Measurements from ENCODE around the gene AOPEP. TPM values are rescaled to one million over a fixed set of nuclear protein-coding genes. Genes with fewer than 3 reads are reported as not detected.

AOPEP gene
- total RNA-seq, 1 donor from 2014 or later, result 48.0 TPM

DNA sequence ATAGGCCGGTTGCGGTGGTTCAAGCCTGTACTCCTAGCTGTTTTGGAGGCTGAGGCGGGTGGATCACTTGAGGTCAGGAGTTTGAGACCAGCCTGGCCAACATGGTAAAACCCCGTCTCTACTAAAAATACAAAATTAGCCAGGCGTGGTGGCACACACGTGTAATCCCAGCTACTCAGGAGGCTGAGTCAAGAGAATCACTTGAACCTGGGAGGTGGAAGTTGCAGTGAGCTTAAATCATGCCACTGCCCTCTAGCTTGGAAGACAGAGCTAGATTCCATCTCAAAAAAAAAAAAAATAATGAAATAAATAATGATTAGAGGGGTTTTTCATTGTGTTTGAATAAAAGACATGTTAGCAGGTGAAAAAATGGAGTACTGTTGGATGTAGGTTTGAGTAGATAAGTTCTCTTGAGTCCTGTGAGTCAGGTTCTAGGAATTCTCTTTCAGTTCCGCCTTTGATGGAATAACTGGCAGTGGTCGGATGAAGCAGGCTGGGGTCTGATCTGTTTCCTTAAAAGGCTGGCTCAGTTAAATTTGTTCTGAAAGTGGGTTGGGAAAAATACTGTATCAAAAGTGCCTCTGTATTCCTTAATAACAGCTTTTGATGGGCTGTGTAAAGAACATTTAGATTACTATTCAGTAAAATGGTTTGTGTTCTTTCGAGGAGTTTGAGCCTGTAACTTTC, 73.2 kb downstream of the AOPEP start:
- peak overlapping the region; percentile 62 for H3K27ac ChIP-seq (ENCODE audit: low read depth, low read length)
- H3K4me3 ChIP-seq (ENCODE audit: low read length in 3 of 3), result no peak overlapping the region
- no peak overlapping the region for H3K9ac ChIP-seq (ENCODE audit: low read depth in 1 of 3, low read length in 3 of 3)
- H3K9me3 ChIP-seq (ENCODE audit: control insufficient read depth in 3 of 3, low read length in 3 of 3), result no peaks in the 10 kb centered on the region
- no peaks in the 10 kb centered on the region for H3K36me3 ChIP-seq (ENCODE audit: control insufficient read depth in 3 of 3, insufficient read depth in 3 of 3, low read length in 3 of 3)
- peaks cover 10 to 19% (median 15%) of the 10 kb centered on the region in 3 donors for H3K4me1 ChIP-seq (ENCODE audit: control insufficient read depth in 3 of 3, insufficient read depth in 3 of 3, low read length in 3 of 3)
- H3K27me3 ChIP-seq (ENCODE audit: control insufficient read depth in 3 of 3, insufficient read depth in 3 of 3, low read length in 3 of 3), result no peaks in the 10 kb centered on the region

DNA sequence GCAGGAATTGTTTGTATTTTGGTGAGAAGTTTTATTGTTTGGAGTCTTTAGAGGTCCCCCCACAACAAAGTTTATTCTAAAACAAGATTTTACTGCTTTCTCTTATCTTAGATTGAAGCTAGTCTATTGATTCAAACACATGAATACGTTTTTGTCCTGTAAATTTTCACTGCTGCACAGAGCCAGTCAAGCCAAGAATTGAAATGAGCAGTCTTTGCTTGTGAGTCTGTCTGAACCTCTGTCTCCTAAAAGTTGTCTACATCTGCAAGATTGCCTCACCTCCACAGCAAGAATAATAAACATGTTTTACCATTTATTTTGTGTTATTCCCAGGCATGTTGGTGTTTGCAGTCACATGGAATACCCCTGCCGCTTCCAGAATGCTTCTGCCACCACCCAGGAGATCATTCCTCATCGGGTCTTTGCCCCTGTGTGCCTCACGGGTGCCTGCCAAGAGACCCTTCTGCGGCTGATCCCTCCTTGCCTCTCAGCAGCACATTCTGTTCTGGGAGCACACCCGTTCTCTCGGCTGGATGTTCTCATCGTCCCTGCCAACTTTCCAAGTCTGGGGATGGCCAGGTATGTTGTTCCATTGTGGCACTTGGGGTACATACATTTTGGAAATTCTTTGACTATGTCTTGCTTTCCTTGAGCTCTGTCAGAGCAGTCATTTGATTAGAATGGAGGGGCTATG, 74.1 kb downstream of the AOPEP start:
- H3K9me3 ChIP-seq (ENCODE audit: control insufficient read depth in 3 of 3, low read length in 3 of 3), result no peaks in the 10 kb centered on the region
- peak overlapping the region; percentile 62 for H3K27ac ChIP-seq (ENCODE audit: low read depth, low read length)
- H3K4me3 ChIP-seq (ENCODE audit: low read length in 3 of 3), result peak overlapping the region in 1 of 3 donors; percentile 30
- no peaks in the 10 kb centered on the region for H3K27me3 ChIP-seq (ENCODE audit: control insufficient read depth in 3 of 3, insufficient read depth in 3 of 3, low read length in 3 of 3)
- no peaks in the 10 kb centered on the region for H3K36me3 ChIP-seq (ENCODE audit: control insufficient read depth in 3 of 3, insufficient read depth in 3 of 3, low read length in 3 of 3)
- peak overlapping the region in 2 of 3 donors; percentile 5 to 53 for H3K9ac ChIP-seq (ENCODE audit: low read depth in 1 of 3, low read length in 3 of 3)
- peaks cover 18 to 23% (median 21%) of the 10 kb centered on the region in 3 donors for H3K4me1 ChIP-seq (ENCODE audit: control insufficient read depth in 3 of 3, insufficient read depth in 3 of 3, low read length in 3 of 3)

DNA sequence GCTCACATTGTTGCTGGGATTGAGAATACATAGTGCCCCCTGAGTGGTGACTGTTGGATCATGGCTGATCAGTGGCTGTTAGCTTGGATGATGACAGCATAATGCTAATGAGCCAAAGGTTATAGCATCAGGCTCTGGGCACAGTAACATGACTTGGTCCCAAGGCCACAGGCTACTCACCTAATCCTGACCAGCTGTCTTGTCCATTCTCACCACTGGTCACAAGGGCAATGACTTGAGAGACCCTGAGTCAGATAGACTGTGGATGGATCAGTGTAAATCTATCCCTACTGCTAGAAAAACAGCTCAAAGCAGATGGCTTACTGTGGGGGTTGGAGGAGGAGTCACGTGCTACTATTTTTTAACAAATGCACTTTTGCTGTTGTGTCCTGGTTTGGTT, 74.7 kb downstream of the AOPEP start:
- Histone ChIP-seq H3K9ac (ENCODE audit: low read depth in 1 of 3, low read length in 3 of 3) (no peak overlapping the region), H3K27me3 (ENCODE audit: control insufficient read depth in 3 of 3, insufficient read depth in 3 of 3, low read length in 3 of 3) (no peaks in the 10 kb centered on the region)

DNA sequence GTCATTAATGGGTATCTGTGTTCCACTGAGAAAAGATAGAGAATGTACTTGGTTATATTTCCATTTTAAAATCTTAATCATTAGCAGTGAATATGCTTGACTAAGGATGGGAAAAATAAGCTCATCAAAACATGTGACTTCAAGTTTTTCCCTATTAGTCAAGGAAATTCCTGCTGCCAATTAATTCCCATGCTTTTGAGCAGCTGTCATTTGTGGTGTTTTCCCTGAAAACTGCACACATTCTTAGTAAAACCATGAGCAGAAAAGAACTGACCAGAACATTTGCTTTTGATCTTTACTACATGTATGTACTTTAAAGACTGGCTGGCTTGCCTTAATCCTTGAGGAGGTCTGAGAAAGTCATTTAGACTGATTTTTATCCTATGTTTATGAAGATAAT, 75.2 kb downstream of the AOPEP start:
- no peaks in the 10 kb centered on the region for H3K36me3 ChIP-seq (ENCODE audit: control insufficient read depth in 3 of 3, insufficient read depth in 3 of 3, low read length in 3 of 3)
- H3K9me3 ChIP-seq (ENCODE audit: control insufficient read depth in 3 of 3, low read length in 3 of 3), result no peaks in the 10 kb centered on the region
- peaks cover 25 to 31% (median 28%) of the 10 kb centered on the region in 3 donors for H3K4me1 ChIP-seq (ENCODE audit: control insufficient read depth in 3 of 3, insufficient read depth in 3 of 3, low read length in 3 of 3)
- no peak overlapping the region for H3K4me3 ChIP-seq (ENCODE audit: low read length in 3 of 3)
- H3K27me3 ChIP-seq (ENCODE audit: control insufficient read depth in 3 of 3, insufficient read depth in 3 of 3, low read length in 3 of 3), result no peaks in the 10 kb centered on the region
- H3K27ac ChIP-seq (ENCODE audit: low read depth, low read length), result peak overlapping the region; percentile 62
- no peak overlapping the region for H3K9ac ChIP-seq (ENCODE audit: low read depth in 1 of 3, low read length in 3 of 3)

More for the DNA sequence above, 74.7 kb downstream of the AOPEP start:
- Histone ChIP-seq H3K27ac (ENCODE audit: low read depth, low read length) (peak overlapping the region; percentile 62), H3K4me1 (ENCODE audit: control insufficient read depth in 3 of 3, insufficient read depth in 3 of 3, low read length in 3 of 3) (peaks cover 24 to 28% (median 27%) of the 10 kb centered on the region in 3 donors), H3K4me3 (ENCODE audit: low read length in 3 of 3) (peak overlapping the region in 1 of 3 donors; percentile 25), H3K9me3 (ENCODE audit: control insufficient read depth in 3 of 3, low read length in 3 of 3) (no peaks in the 10 kb centered on the region), H3K36me3 (ENCODE audit: control insufficient read depth in 3 of 3, insufficient read depth in 3 of 3, low read length in 3 of 3) (no peaks in the 10 kb centered on the region)

DNA sequence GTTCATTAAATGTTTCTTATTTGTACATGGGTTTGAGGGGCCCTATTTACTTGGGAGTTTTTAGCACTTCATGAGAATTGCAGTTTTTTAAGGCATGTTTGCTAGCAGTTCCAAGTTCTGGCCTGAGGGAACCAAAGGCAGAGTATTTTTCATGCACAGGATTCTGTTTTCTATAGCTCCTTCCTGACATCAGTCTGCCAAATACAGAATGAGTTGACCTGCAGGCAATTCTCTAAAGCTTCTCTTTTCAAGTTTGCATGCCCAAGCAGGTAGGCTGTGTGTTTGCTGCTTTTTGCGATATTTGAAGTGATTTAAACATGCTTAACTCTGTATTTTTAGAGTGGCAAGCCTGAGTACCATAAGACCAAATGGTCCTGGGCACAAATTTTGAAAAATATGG, 75.8 kb downstream of the AOPEP start:
- Histone ChIP-seq H3K4me1 (ENCODE audit: control insufficient read depth in 3 of 3, insufficient read depth in 3 of 3, low read length in 3 of 3) (peaks cover 28 to 36% (median 30%) of the 10 kb centered on the region in 3 donors), H3K9ac (ENCODE audit: low read depth in 1 of 3, low read length in 3 of 3) (no peak overlapping the region), H3K4me3 (ENCODE audit: low read length in 3 of 3) (no peak overlapping the region), H3K27me3 (ENCODE audit: control insufficient read depth in 3 of 3, insufficient read depth in 3 of 3, low read length in 3 of 3) (no peaks in the 10 kb centered on the region), H3K27ac (ENCODE audit: low read depth, low read length) (peak overlapping the region; percentile 62), H3K9me3 (ENCODE audit: control insufficient read depth in 3 of 3, low read length in 3 of 3) (no peaks in the 10 kb centered on the region), H3K36me3 (ENCODE audit: control insufficient read depth in 3 of 3, insufficient read depth in 3 of 3, low read length in 3 of 3) (no peaks in the 10 kb centered on the region)

DNA sequence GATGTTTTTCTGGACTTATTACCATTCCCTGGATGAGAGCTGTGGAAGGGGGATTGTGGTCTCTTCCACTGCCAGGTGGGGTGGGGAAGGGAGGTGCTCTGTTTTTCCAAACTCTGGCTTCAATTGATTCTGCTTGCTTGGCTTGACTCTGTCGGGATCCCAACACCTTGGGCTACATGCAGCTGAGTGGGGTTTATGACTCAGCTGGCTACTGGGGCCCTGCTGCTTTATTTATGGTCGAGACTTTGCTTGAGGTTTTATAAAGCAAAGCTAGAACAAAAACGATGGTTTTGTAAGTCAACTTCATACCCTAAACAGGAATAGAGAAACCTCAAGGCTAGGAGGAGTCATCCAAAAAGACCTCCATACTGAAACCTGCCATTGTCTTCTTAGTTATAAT, 76.3 kb downstream of the AOPEP start:
- Histone ChIP-seq H3K4me1 (ENCODE audit: control insufficient read depth in 3 of 3, insufficient read depth in 3 of 3, low read length in 3 of 3) (peaks cover 32 to 41% (median 36%) of the 10 kb centered on the region in 3 donors), H3K9me3 (ENCODE audit: control insufficient read depth in 3 of 3, low read length in 3 of 3) (no peaks in the 10 kb centered on the region), H3K36me3 (ENCODE audit: control insufficient read depth in 3 of 3, insufficient read depth in 3 of 3, low read length in 3 of 3) (peaks cover 0 to 2% (median 0%) of the 10 kb centered on the region in 3 donors), H3K4me3 (ENCODE audit: low read length in 3 of 3) (no peak overlapping the region), H3K9ac (ENCODE audit: low read depth in 1 of 3, low read length in 3 of 3) (no peak overlapping the region), H3K27ac (ENCODE audit: low read depth, low read length) (peak overlapping the region; percentile 48), H3K27me3 (ENCODE audit: control insufficient read depth in 3 of 3, insufficient read depth in 3 of 3, low read length in 3 of 3) (no peaks in the 10 kb centered on the region)

DNA sequence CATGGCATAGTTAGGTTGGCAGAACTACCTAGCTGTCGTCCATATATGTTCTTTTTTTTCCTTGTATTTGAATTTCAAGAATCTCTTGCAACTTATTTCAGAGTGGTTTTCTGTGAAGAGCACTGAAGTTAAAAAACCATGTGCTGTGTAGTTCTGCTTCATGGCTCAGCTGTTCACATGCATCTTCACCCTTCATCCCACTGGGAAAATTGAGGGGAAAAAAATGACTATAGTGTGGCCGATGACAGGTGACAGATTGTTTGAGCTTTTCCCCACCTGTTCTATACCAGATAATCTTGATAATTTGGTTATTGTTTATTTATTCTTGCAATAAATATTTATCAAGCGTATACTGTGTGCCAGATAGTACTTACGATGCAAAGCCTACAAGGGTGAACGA, 77.8 kb downstream of the AOPEP start:
- H3K9ac ChIP-seq (ENCODE audit: low read depth in 1 of 3, low read length in 3 of 3), result no peak overlapping the region
- H3K9me3 ChIP-seq (ENCODE audit: control insufficient read depth in 3 of 3, low read length in 3 of 3), result no peaks in the 10 kb centered on the region
- no peaks in the 10 kb centered on the region for H3K27me3 ChIP-seq (ENCODE audit: control insufficient read depth in 3 of 3, insufficient read depth in 3 of 3, low read length in 3 of 3)
- H3K27ac ChIP-seq (ENCODE audit: low read depth, low read length), result no peak overlapping the region
- H3K4me3 ChIP-seq (ENCODE audit: low read length in 3 of 3), result no peak overlapping the region
- H3K36me3 ChIP-seq (ENCODE audit: control insufficient read depth in 3 of 3, insufficient read depth in 3 of 3, low read length in 3 of 3), result peaks cover 0 to 2% (median 0%) of the 10 kb centered on the region in 3 donors
- H3K4me1 ChIP-seq (ENCODE audit: control insufficient read depth in 3 of 3, insufficient read depth in 3 of 3, low read length in 3 of 3), result peaks cover 37 to 50% (median 46%) of the 10 kb centered on the region in 3 donors

DNA sequence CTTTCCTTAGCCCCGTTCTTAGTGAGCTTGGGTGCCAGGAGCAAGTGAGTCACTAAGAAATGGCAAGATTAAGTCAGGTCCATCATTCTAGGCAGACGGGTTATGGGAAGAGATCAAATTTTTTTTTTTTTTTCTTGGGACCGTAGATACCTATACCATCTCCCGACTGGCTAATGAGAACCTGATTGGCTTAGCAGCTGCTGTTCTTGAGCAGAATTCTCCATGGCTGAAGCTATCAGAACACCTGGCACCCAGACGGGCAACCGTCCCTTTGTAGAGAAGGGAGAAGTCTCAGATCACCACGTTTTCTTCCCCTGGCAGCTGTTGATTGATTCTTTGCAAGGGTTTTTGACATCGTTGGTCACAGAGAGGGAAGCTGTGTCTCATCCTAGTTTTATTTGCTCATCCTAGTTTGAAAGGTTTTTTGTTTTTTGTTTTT, 78.6 kb downstream of the AOPEP start:
- Histone ChIP-seq H3K27ac (ENCODE audit: low read depth, low read length) (no peak overlapping the region), H3K36me3 (ENCODE audit: control insufficient read depth in 3 of 3, insufficient read depth in 3 of 3, low read length in 3 of 3) (peaks cover 2 to 4% (median 3%) of the 10 kb centered on the region in 3 donors), H3K4me3 (ENCODE audit: low read length in 3 of 3) (no peak overlapping the region), H3K4me1 (ENCODE audit: control insufficient read depth in 3 of 3, insufficient read depth in 3 of 3, low read length in 3 of 3) (peaks cover 34 to 50% (median 46%) of the 10 kb centered on the region in 3 donors), H3K27me3 (ENCODE audit: control insufficient read depth in 3 of 3, insufficient read depth in 3 of 3, low read length in 3 of 3) (no peaks in the 10 kb centered on the region), H3K9ac (ENCODE audit: low read depth in 1 of 3, low read length in 3 of 3) (no peak overlapping the region), H3K9me3 (ENCODE audit: control insufficient read depth in 3 of 3, low read length in 3 of 3) (no peaks in the 10 kb centered on the region)

DNA sequence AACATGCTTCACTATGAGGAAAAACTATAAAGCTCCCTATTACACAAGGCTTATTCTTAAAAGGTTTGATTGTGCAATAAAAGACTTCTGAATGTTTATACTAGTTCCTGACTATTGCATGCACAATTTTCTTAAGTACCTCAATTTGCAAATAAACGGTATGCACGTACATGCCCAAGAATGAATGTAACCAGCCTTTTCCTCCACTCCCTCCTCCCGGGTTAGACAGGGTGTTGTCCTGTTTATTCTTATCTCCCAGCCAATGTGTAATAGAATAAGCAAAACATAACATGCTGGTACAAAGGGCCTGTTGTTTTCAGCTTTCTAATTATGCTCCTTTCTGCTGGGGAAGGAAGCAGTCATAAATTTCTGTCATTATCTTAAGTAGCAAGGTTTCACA, 79.1 kb downstream of the AOPEP start:
- Histone ChIP-seq H3K36me3 (ENCODE audit: control insufficient read depth in 3 of 3, insufficient read depth in 3 of 3, low read length in 3 of 3) (peaks cover 2 to 4% (median 3%) of the 10 kb centered on the region in 3 donors), H3K9ac (ENCODE audit: low read depth in 1 of 3, low read length in 3 of 3) (no peak overlapping the region), H3K9me3 (ENCODE audit: control insufficient read depth in 3 of 3, low read length in 3 of 3) (no peaks in the 10 kb centered on the region), H3K4me1 (ENCODE audit: control insufficient read depth in 3 of 3, insufficient read depth in 3 of 3, low read length in 3 of 3) (peaks cover 29 to 49% (median 45%) of the 10 kb centered on the region in 3 donors), H3K4me3 (ENCODE audit: low read length in 3 of 3) (peak overlapping the region in 1 of 3 donors; percentile 3), H3K27me3 (ENCODE audit: control insufficient read depth in 3 of 3, insufficient read depth in 3 of 3, low read length in 3 of 3) (no peaks in the 10 kb centered on the region), H3K27ac (ENCODE audit: low read depth, low read length) (no peak overlapping the region)

DNA sequence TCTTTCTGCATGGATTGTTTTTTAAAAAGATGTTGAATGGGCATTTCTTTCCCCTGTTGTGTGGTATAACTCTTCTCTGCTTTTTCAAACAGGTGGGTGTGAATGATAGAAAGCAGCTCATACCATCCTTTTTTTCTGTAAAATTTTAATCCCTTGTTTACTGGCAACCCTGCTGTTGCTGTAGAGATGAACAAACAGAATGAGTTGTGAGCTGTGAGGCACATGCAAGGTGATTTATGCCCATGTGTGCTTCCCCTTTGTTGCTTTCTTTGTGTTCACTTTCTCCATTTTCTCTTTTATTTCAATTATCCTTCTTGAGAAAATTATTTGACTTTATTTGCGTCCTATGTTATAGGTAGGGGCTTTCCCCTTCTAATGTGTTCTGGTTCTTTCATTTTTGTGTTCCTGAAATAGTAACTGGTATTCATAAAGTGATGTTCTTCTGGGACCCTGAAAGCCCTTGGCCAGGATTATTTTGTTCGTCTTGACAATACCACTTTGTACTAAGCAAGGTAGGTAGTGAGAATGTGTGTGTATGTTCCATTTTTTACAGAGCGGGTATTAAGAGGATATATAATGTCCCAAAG, 79.9 kb downstream of the AOPEP start:
- Histone ChIP-seq H3K9ac (ENCODE audit: low read depth in 1 of 3, low read length in 3 of 3) (no peak overlapping the region), H3K27ac (ENCODE audit: low read depth, low read length) (no peak overlapping the region), H3K36me3 (ENCODE audit: control insufficient read depth in 3 of 3, insufficient read depth in 3 of 3, low read length in 3 of 3) (peaks cover 2 to 4% (median 3%) of the 10 kb centered on the region in 3 donors), H3K4me1 (ENCODE audit: control insufficient read depth in 3 of 3, insufficient read depth in 3 of 3, low read length in 3 of 3) (peaks cover 21 to 41% (median 40%) of the 10 kb centered on the region in 3 donors), H3K9me3 (ENCODE audit: control insufficient read depth in 3 of 3, low read length in 3 of 3) (no peaks in the 10 kb centered on the region), H3K4me3 (ENCODE audit: low read length in 3 of 3) (no peak overlapping the region), H3K27me3 (ENCODE audit: control insufficient read depth in 3 of 3, insufficient read depth in 3 of 3, low read length in 3 of 3) (no peaks in the 10 kb centered on the region)
